PC-9 (cell line): ENCODE results near the gene INPP5J. TPM values are rescaled to one million over a fixed set of nuclear protein-coding genes. Genes with fewer than 3 reads are reported as not detected.

ENCODE experiments used
- BruUV-seq: library from RNA; stranded (reverse); fragments of 400-500 nt; replicated peaks from 2 replicates; lab custom pipeline; 2021; lab: Mats Ljungman, UMichigan
- CTCF ChIA-PET: fragments of 300-600 bp; sonication (Branson Sonifier 250); formaldehyde crosslinking; loops from one replicate; lab custom pipeline; 2022; ENCODE audit warnings: antibody characterized with exemption; lab: Charles Lee
- POLR2A ChIA-PET: fragments of 300-600 bp; sonication (Branson Sonifier 250); formaldehyde crosslinking; loops from one replicate; lab custom pipeline; 2022; ENCODE audit warnings: antibody characterized with exemption; ENCODE audit not compliant: unreplicated experiment; lab: Charles Lee
- DNase-seq, 2 experiments: peaks; one replicate each; pipeline versions ENCODE4 v3.0.0 to v3.0.0-alpha.2; 2015 to 2022; ENCODE audit warnings: mixed read lengths in 1 of 2
- H2AFZ ChIP-seq: fragments of 200-600 bp; sonication (generic); 2 replicates; pipeline ENCODE4 v1.8.1; 2017; ENCODE audit warnings: antibody characterized with exemption
- H3F3A ChIP-seq: fragments of 200-600 bp; sonication (generic); 2 replicates; pipeline ENCODE4 v1.8.1; 2017; ENCODE audit warnings: antibody characterized with exemption, mild to moderate bottlenecking, low read depth; ENCODE audit not compliant: insufficient read depth
- H3K27ac ChIP-seq: fragments of 200-600 bp; sonication (generic); 2 replicates; pipeline ENCODE4 v1.6.1; 2016; ENCODE audit warnings: mixed run types
- H3K27me3 ChIP-seq: fragments of 200-600 bp; sonication (generic); 2 replicates; pipeline ENCODE4 v1.6.1; 2016; ENCODE audit warnings: low read depth, mixed run types; ENCODE audit not compliant: insufficient read depth
- H3K36me3 ChIP-seq: fragments of 200-600 bp; sonication (generic); 2 replicates; pipeline ENCODE4 v1.6.1; 2016; ENCODE audit warnings: low read depth, mixed run types
- H3K4me1 ChIP-seq: fragments of 200-600 bp; sonication (generic); replicated peaks from 2 replicates; pipeline ENCODE4 v1.6.1; 2016; ENCODE audit warnings: mixed run types; ENCODE audit not compliant: insufficient read depth
- H3K4me2 ChIP-seq: fragments of 200-600 bp; sonication (generic); 2 replicates; pipeline ENCODE4 v1.6.1; 2017; ENCODE audit warnings: mixed run types
- H3K4me3 ChIP-seq: fragments of 200-600 bp; sonication (generic); 2 replicates; pipeline ENCODE4 v1.6.1; 2016; ENCODE audit warnings: mixed run types
- H3K79me2 ChIP-seq: fragments of 200-600 bp; sonication (generic); 2 replicates; pipeline ENCODE4 v1.6.1; 2017; ENCODE audit warnings: low read depth, mixed run types
- H3K9me2 ChIP-seq: fragments of 200-600 bp; sonication (generic); 2 replicates; pipeline ENCODE4 v1.8.1; 2017; ENCODE audit warnings: mild to moderate bottlenecking; ENCODE audit not compliant: insufficient read depth
- H3K9me3 ChIP-seq: fragments of 200-600 bp; sonication (generic); 2 replicates; pipeline ENCODE4 v1.8.1; 2016; ENCODE audit warnings: low read depth; ENCODE audit not compliant: insufficient read depth
- H4K20me1 ChIP-seq: fragments of 200-600 bp; sonication (generic); 2 replicates; pipeline ENCODE4 v1.8.1; 2017; ENCODE audit not compliant: insufficient read depth
- CTCF ChIP-seq: fragments of 200-600 bp; sonication (generic); conservative IDR thresholded peaks from 2 replicates; pipeline ENCODE4 v1.6.1; 2017; ENCODE audit warnings: mixed run types, antibody characterized with exemption, mild to moderate bottlenecking, moderate library complexity
- EZH2 ChIP-seq: fragments of 200-600 bp; sonication (generic); IDR thresholded peaks from 2 replicates; pipeline ENCODE4 v1.8.0; 2017; ENCODE audit warnings: antibody characterized with exemption, low read depth
- intact Hi-C: fragments of 100-400 bp; cut with micrococcal nuclease; formaldehyde crosslinking; loops from one replicate; pipeline ENCODE4 v1.10.0; 2022; ENCODE audit not compliant: unreplicated experiment
- total RNA-seq: library from RNA; stranded (reverse); gene quantifications from 2 replicates; pipeline ENCODE4 v1.2.3, GENCODE V29; 2021

The INPP5J gene
- total RNA-seq, 1 experiment from 2014 or later, result 1.7 TPM

GRCh38 chr22:31104869-31105268 is 17.9 kb upstream of the INPP5J start:
- H2AFZ ChIP-seq, result no peak overlapping the region
- H3K79me2 ChIP-seq, result no peaks in the 10 kb centered on the region
- H3K4me2 ChIP-seq, result no peak overlapping the region
- no peaks in the 10 kb centered on the region for H3K36me3 ChIP-seq
- ChIA-PET CTCF (no interaction called here), POLR2A (no interaction called here)
- BruUV-seq, result no TSS peak
- DNase-seq, result peak in 1 of 2 experiments; percentile 2
- no peaks in the 10 kb centered on the region for H4K20me1 ChIP-seq
- peaks cover 48% of the 10 kb centered on the region for H3F3A ChIP-seq
- H3K9me3 ChIP-seq, result no peaks in the 10 kb centered on the region
- no peak for TF ChIP-seq EZH2
- no peak for TF ChIP-seq CTCF
- no peaks in the 10 kb centered on the region for H3K27me3 ChIP-seq
- no peak overlapping the region for H3K27ac ChIP-seq
- H3K9me2 ChIP-seq, result no peaks in the 10 kb centered on the region
- intact Hi-C loops, result loop anchor here (10.0 kb wide), 1 partner anchor 110 kb away; the partner anchor contains the start of gene LIMK2
- no peak overlapping the region for H3K4me3 ChIP-seq
- H3K4me1 ChIP-seq, result peaks cover 27% of the 10 kb centered on the region

DNA sequence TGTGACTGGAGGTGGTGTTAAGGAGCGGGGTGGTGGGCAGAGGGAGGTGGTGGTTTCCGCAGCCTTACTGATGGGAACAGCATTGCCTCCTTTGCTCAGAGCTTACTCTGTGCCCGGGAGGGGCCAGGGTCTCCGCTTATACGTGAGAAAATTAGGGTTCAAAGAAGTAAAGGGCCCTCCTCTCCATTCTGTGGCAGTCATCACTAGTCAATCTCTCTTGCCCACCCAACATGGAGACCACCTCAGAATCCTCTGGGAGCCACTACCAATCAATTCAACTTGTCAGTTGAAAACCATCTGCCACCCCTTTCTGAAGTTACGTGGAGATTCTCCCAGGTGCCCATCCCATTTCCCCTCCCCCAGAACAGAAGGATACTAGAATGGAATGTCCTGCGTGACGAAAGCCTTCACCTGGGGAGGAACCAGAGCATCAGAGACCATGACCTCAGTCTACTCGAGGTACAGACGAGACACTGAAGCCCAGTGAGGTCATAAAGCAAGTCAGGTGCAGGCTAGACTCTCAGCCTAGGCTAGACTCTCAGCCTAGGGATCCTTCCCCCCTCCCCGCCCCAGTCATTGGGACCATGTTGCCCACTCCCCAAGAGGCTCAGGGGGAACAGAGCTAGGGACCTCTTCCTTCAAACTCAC is 17.4 kb upstream of the INPP5J start:
- H3K36me3 ChIP-seq, result no peaks in the 10 kb centered on the region
- H3K9me3 ChIP-seq, result no peaks in the 10 kb centered on the region
- ChIA-PET POLR2A (no interaction called here), CTCF (no interaction called here)
- no peaks in the 10 kb centered on the region for H3K27me3 ChIP-seq
- H3K4me3 ChIP-seq, result no peak overlapping the region
- H3K9me2 ChIP-seq, result no peaks in the 10 kb centered on the region
- no peak for TF ChIP-seq EZH2
- no peak for TF ChIP-seq CTCF
- BruUV-seq, result TSS peak; percentile 22
- H3F3A ChIP-seq, result peaks cover 48% of the 10 kb centered on the region
- H3K4me1 ChIP-seq, result peaks cover 27% of the 10 kb centered on the region
- H3K79me2 ChIP-seq, result no peaks in the 10 kb centered on the region
- peak in 1 of 2 experiments; percentile 32 for DNase-seq
- H2AFZ ChIP-seq, result no peak overlapping the region
- H4K20me1 ChIP-seq, result no peaks in the 10 kb centered on the region
- no peak overlapping the region for H3K4me2 ChIP-seq
- intact Hi-C loops, result loop anchor here (10.0 kb wide), 1 partner anchor 109 kb away; the partner anchor contains the start of gene LIMK2
- no peak overlapping the region for H3K27ac ChIP-seq

- no peak for TF ChIP-seq CTCF
- no peak for TF ChIP-seq EZH2
- H2AFZ ChIP-seq, result no peak overlapping the region
- no peaks in the 10 kb centered on the region for H3K79me2 ChIP-seq
- H4K20me1 ChIP-seq, result no peaks in the 10 kb centered on the region
- no peaks in the 10 kb centered on the region for H3K9me3 ChIP-seq
- no TSS peak for BruUV-seq
- H3K9me2 ChIP-seq, result no peaks in the 10 kb centered on the region
- ChIA-PET CTCF (no interaction called here), POLR2A (no interaction called here)
- H3K4me1 ChIP-seq, result peaks cover 27% of the 10 kb centered on the region
- no peak overlapping the region for H3K27ac ChIP-seq
- DNase-seq, result peak in 1 of 2 experiments; percentile 32
- no peak overlapping the region for H3K4me2 ChIP-seq
- intact Hi-C loops, result loop anchor here (2.0 to 10.0 kb wide), 3 partner anchors 109 to 167 kb away; partner anchors contain the start of gene LIMK2
- no peaks in the 10 kb centered on the region for H3K36me3 ChIP-seq
- no peak overlapping the region for H3K4me3 ChIP-seq
- peaks cover 46% of the 10 kb centered on the region for H3F3A ChIP-seq
- H3K27me3 ChIP-seq, result no peaks in the 10 kb centered on the region
Observed at GRCh38 chr22:31106001-31106571, 16.7 kb upstream of the INPP5J start.
